Measurements from ENCODE around the gene GRIK4. TPM values are rescaled to one million over a fixed set of nuclear protein-coding genes. Genes with fewer than 3 reads are reported as not detected.

GRIK4 gene
- total and polyA plus RNA-seq, 8 donors = 0.06 to 0.31 TPM; not detected in 6

GRCh38 chr11:120546312-120547205 lies 35.0 kb downstream of the GRIK4 start:
- TF ChIP-seq CTCF (IDR thresholded peaks at IDR 0.05) (no peak), POLR2AphosphoS5 (IDR thresholded peaks at IDR 0.05) (peak in 1 of 3 donors; percentile 51)
- Histone ChIP-seq H3K9me3 (peaks cover 0 to 7% (median 6%) of the 10 kb centered on the region in 4 donors), H3K36me3 (no peaks in the 10 kb centered on the region), H3K27me3 (peaks cover 0 to 24% (median 4%) of the 10 kb centered on the region in 3 donors), H3K4me1 (peaks cover 9 to 30% (median 19%) of the 10 kb centered on the region in 4 donors), H3K27ac (peak overlapping the region in 3 of 5 donors; percentile 13 to 46 (median 15)), H3K4me3 (no peak overlapping the region)
- 66 to 75% (median 72%) methylated on average over 17 of the region's 17 CpGs for WGBS, 5 donors
- DNase-seq = peak; percentile 31 to 57
- intact Hi-C loops (cut with DNase I; ENCODE audit: low total_unique reads) = no loop called here

- Histone ChIP-seq H3K4me1 (peaks cover 9 to 30% (median 19%) of the 10 kb centered on the region in 4 donors), H3K27ac (peak overlapping the region in 3 of 5 donors; percentile 13 to 46 (median 15)), H3K9me3 (no peaks in the 10 kb centered on the region), H3K27me3 (peaks cover 0 to 24% (median 4%) of the 10 kb centered on the region in 3 donors), H3K4me3 (no peak overlapping the region), H3K36me3 (no peaks in the 10 kb centered on the region)
- intact Hi-C loops (cut with DNase I; ENCODE audit: low total_unique reads) = no loop called here
- 64 to 70% (median 66%) methylated on average over 10 of the region's 10 CpGs for WGBS, 5 donors
- TF ChIP-seq POLR2A (IDR thresholded peaks at IDR 0.05) (no peak), EP300 (IDR thresholded peaks at IDR 0.05) (no peak)
- DNase-seq = peak in 1 of 2 donors; percentile 32
Observed at GRCh38 chr11:120547316-120547715, 35.8 kb downstream of the GRIK4 start.

- Histone ChIP-seq H3K36me3 (no peaks in the 10 kb centered on the region), H3K27me3 (peaks cover 0 to 24% (median 4%) of the 10 kb centered on the region in 3 donors), H3K27ac (peak overlapping the region in 2 of 5 donors; percentile 14 to 46), H3K4me1 (peaks cover 9 to 30% (median 19%) of the 10 kb centered on the region in 4 donors), H3K4me3 (no peak overlapping the region), H3K9me3 (no peaks in the 10 kb centered on the region)
- TF ChIP-seq POLR2A (IDR thresholded peaks at IDR 0.05) = no peak
- peak in 2 of 3 donors; percentile 30 to 80 for TF ChIP-seq POLR2AphosphoS5 (IDR thresholded peaks at IDR 0.05)
- TF ChIP-seq EP300 (IDR thresholded peaks at IDR 0.05) = no peak
- TF ChIP-seq CTCF (IDR thresholded peaks at IDR 0.05) = no peak
- 32 to 49% (median 35%) methylated on average over 14 to 15 of the region's 15 CpGs for WGBS, 5 donors
- intact Hi-C loops (cut with DNase I; ENCODE audit: low total_unique reads) = no loop called here
- DNase-seq = peak; percentile 70 to 94
Observed at GRCh38 chr11:120547811-120548681, 36.5 kb downstream of the GRIK4 start.

- peak overlapping the region in 1 of 5 donors; percentile 14 for H3K27ac ChIP-seq
- H3K9me3 ChIP-seq = no peaks in the 10 kb centered on the region
- peaks cover 0 to 24% (median 4%) of the 10 kb centered on the region in 3 donors for H3K27me3 ChIP-seq
- H3K4me1 ChIP-seq = peaks cover 9 to 30% (median 19%) of the 10 kb centered on the region in 4 donors
- no peak overlapping the region for H3K4me3 ChIP-seq
- TF ChIP-seq EP300 (IDR thresholded peaks at IDR 0.05) (no peak), CTCF (IDR thresholded peaks at IDR 0.05) (no peak)
- WGBS, 5 donors = 31 to 73% (median 73%) methylated on average over 3 to 6 of the region's 6 CpGs
- no peak for DNase-seq
- intact Hi-C loops (cut with DNase I; ENCODE audit: low total_unique reads) = no loop called here
- H3K36me3 ChIP-seq = no peaks in the 10 kb centered on the region
Observed at GRCh38 chr11:120548682-120549209, 37.2 kb downstream of the GRIK4 start.
